Duodenal mucosa (tissue), 2 donors: ENCODE data around the gene CDK17.
"Not testable (repeated sequence)": the region's sequence is repeated elsewhere in the genome, so short reads cannot be mapped to it uniquely, and the experiment has no call there.

Experiments
- H3K27ac ChIP-seq: one replicate; pipeline ENCODE4 v1.7.0; 2013; ENCODE audit warnings: low read depth, low read length
- H3K27me3 ChIP-seq, 2 donors: one replicate each; pipeline ENCODE4 v1.7.0; 2013; ENCODE audit warnings: low read length in 2 of 2, control low read depth in 1 of 2; ENCODE audit not compliant: insufficient read depth in 2 of 2, control insufficient read depth in 1 of 2
- H3K36me3 ChIP-seq, 2 donors: one replicate each; pipeline ENCODE4 v1.7.0; 2013; ENCODE audit warnings: low read length in 2 of 2, control low read depth in 1 of 2; ENCODE audit not compliant: insufficient read depth in 2 of 2, control insufficient read depth in 1 of 2
- H3K4me1 ChIP-seq, 2 donors: one replicate each; pipeline ENCODE4 v1.7.0; 2013; ENCODE audit warnings: low read length in 2 of 2, control low read depth in 1 of 2; ENCODE audit not compliant: insufficient read depth in 2 of 2, control insufficient read depth in 1 of 2
- H3K4me3 ChIP-seq, 2 donors: one replicate each; pipeline ENCODE4 v1.7.0; 2013; ENCODE audit warnings: low read length in 2 of 2, low read depth in 1 of 2
- H3K9ac ChIP-seq, 2 donors: one replicate each; pipeline ENCODE4 v1.7.0; 2013; ENCODE audit warnings: low read length in 2 of 2, low read depth in 1 of 2
- H3K9me3 ChIP-seq, 2 donors: one replicate each; pipeline ENCODE4 v1.7.0; 2013; ENCODE audit warnings: low read length in 2 of 2, control low read depth in 1 of 2; ENCODE audit not compliant: control insufficient read depth in 1 of 2

Gene CDK17

GRCh38 chr12:96395236-96395635, 5.0 kb downstream of the CDK17 start:
- Histone ChIP-seq H3K9ac (no peak overlapping the region), H3K27me3 (no peaks in the 10 kb centered on the region), H3K27ac (no peak overlapping the region), H3K36me3 (no peaks in the 10 kb centered on the region), H3K9me3 (no peaks in the 10 kb centered on the region), H3K4me1 (peaks cover 21 to 24% of the 10 kb centered on the region in 2 donors), H3K4me3 (no peak overlapping the region)

- not testable (repeated sequence) for H3K27me3 ChIP-seq, H3K4me3 ChIP-seq, H3K27ac ChIP-seq, H3K36me3 ChIP-seq, H3K9me3 ChIP-seq, H3K9ac ChIP-seq
- H3K4me1 ChIP-seq, result peaks cover 20 to 21% of the 10 kb centered on the region in 2 donors
Observed at GRCh38 chr12:96393229-96393628, 7.0 kb downstream of the CDK17 start.

GRCh38 chr12:96392397-96392796, 7.8 kb downstream of the CDK17 start:
- no peak overlapping the region for H3K9ac ChIP-seq
- no peaks in the 10 kb centered on the region for H3K9me3 ChIP-seq
- peaks cover 13 to 15% of the 10 kb centered on the region in 2 donors for H3K4me1 ChIP-seq
- H3K4me3 ChIP-seq, result no peak overlapping the region
- no peaks in the 10 kb centered on the region for H3K27me3 ChIP-seq
- no peaks in the 10 kb centered on the region for H3K36me3 ChIP-seq
- H3K27ac ChIP-seq, result no peak overlapping the region

GRCh38 chr12:96387981-96388380, 12.3 kb downstream of the CDK17 start:
- H3K36me3 ChIP-seq, result no peaks in the 10 kb centered on the region
- H3K4me3 ChIP-seq, result no peak overlapping the region
- H3K9ac ChIP-seq, result no peak overlapping the region
- H3K9me3 ChIP-seq, result no peaks in the 10 kb centered on the region
- no peaks in the 10 kb centered on the region for H3K27me3 ChIP-seq
- no peak overlapping the region for H3K27ac ChIP-seq
- H3K4me1 ChIP-seq, result no peaks in the 10 kb centered on the region

- Histone ChIP-seq H3K27me3 (no peaks in the 10 kb centered on the region), H3K4me3 (no peak overlapping the region), H3K36me3 (no peaks in the 10 kb centered on the region), H3K9me3 (peaks cover 0 to 6% of the 10 kb centered on the region in 2 donors), H3K27ac (no peak overlapping the region), H3K4me1 (no peaks in the 10 kb centered on the region), H3K9ac (no peak overlapping the region)
Observed at GRCh38 chr12:96386794-96387193, 13.4 kb downstream of the CDK17 start.

GRCh38 chr12:96383991-96384390, 16.2 kb downstream of the CDK17 start:
- Histone ChIP-seq H3K9ac (no peak overlapping the region), H3K27ac (no peak overlapping the region), H3K36me3 (no peaks in the 10 kb centered on the region), H3K4me1 (no peaks in the 10 kb centered on the region), H3K4me3 (no peak overlapping the region), H3K27me3 (no peaks in the 10 kb centered on the region), H3K9me3 (peaks cover 0 to 6% of the 10 kb centered on the region in 2 donors)

- no peak overlapping the region for H3K27ac ChIP-seq
- no peaks in the 10 kb centered on the region for H3K4me1 ChIP-seq
- no peaks in the 10 kb centered on the region for H3K36me3 ChIP-seq
- H3K9ac ChIP-seq, result no peak overlapping the region
- H3K4me3 ChIP-seq, result no peak overlapping the region
- H3K9me3 ChIP-seq, result peaks cover 0 to 6% of the 10 kb centered on the region in 2 donors
- H3K27me3 ChIP-seq, result no peaks in the 10 kb centered on the region
Observed at GRCh38 chr12:96383371-96383770, 16.9 kb downstream of the CDK17 start.

GRCh38 chr12:96379743-96380142, 20.5 kb downstream of the CDK17 start:
- H3K9ac ChIP-seq, H3K4me3 ChIP-seq, H3K27ac ChIP-seq, H3K27me3 ChIP-seq, H3K36me3 ChIP-seq, H3K9me3 ChIP-seq: not testable (repeated sequence)
- peaks cover 17 to 22% of the 10 kb centered on the region in 2 donors for H3K4me1 ChIP-seq

GRCh38 chr12:96378319-96378718, 21.9 kb downstream of the CDK17 start:
- Histone ChIP-seq H3K27ac (no peak overlapping the region), H3K36me3 (no peaks in the 10 kb centered on the region), H3K27me3 (no peaks in the 10 kb centered on the region), H3K4me3 (no peak overlapping the region), H3K4me1 (peaks cover 18 to 29% of the 10 kb centered on the region in 2 donors), H3K9me3 (peaks cover 0 to 6% of the 10 kb centered on the region in 2 donors), H3K9ac (no peak overlapping the region)

- Histone ChIP-seq H3K4me3 (no peak overlapping the region), H3K36me3 (no peaks in the 10 kb centered on the region), H3K27ac (no peak overlapping the region), H3K4me1 (peaks cover 18 to 29% of the 10 kb centered on the region in 2 donors), H3K27me3 (no peaks in the 10 kb centered on the region), H3K9ac (no peak overlapping the region), H3K9me3 (no peaks in the 10 kb centered on the region)
Observed at GRCh38 chr12:96376865-96377264, 23.4 kb downstream of the CDK17 start.
